ENCODE results near the gene ZDHHC3. TPM values are rescaled to one million over a fixed set of nuclear protein-coding genes. Genes with fewer than 3 reads are reported as not detected.

ZDHHC3 gene
- polyA plus RNA-seq, result 10 to 100 TPM; 43.5 to 65.3 (median 46.9) TPM

DNA sequence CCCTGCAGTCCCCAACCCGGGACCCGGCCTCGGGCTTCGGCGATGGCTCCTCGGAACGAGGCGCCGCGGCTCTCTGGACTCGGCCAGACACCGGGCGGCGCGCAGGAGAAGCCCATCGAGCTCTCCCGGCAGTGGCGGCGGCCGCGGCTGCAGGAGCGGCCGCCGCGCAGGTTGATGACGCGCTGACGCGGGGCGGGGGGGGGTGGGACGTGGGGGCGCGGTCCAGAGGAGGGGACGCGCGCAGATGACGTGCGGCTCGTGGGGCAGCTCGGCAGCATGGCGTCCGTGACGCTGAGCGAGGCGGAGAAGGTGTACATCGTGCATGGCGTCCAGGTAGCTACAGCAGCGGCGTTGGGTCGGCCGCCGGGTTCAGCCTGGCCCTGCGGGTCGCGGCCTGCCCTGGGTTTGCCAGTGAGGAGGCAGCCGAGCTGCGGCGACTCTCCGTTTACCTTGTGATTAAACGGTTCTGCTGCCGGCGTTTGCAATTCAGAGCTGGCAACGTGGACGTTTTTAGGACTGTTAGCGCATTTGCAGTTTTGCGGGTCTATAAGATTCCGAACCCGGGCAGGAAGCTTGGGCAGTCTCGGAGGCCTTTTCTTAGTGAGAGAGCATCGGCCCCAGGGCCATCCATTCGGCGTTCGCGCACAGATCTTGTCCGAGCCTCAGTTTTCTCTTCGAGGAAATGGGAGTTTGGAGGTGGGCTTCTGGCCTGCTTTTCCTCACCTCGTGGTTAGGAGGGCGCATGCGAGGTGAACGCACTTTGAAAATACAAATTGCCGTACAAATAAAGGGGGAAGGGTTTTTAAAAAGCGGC, at the start of gene ZDHHC3, which contains the start of gene EXOSC7:
ZDHHC3 (minus strand) TSS at position 173 of the 814 bp plus-strand sequence. CDS start 16,738 bp downstream, outside the sequence.
EXOSC7 (plus strand) TSS at position 243 of the 814 bp plus-strand sequence; CDS start at position 277, 34 bp downstream.
- peak within 1 kb of the TSS; percentile 84 to 97 (median 94) for H3K4me3 Mint-ChIP-seq
- peak; percentile 81 to 84 (median 83) for DNase-seq
- peak within 1 kb of the TSS; percentile 88 to 98 (median 94) for H3K27ac Mint-ChIP-seq
- no peaks in the 10 kb centered on the region for H3K9me3 Mint-ChIP-seq
- peaks cover 62 to 83% of the 10 kb centered on the region in 2 donors for H3K4me1 Mint-ChIP-seq
- H3K27me3 Mint-ChIP-seq (ENCODE audit: low read depth in 3 of 3), result peaks cover 9 to 21% (median 11%) of the 10 kb centered on the region in 3 donors
- peaks cover 0 to 7% (median 0%) of the 10 kb centered on the region in 3 donors for H3K36me3 Mint-ChIP-seq

DNA sequence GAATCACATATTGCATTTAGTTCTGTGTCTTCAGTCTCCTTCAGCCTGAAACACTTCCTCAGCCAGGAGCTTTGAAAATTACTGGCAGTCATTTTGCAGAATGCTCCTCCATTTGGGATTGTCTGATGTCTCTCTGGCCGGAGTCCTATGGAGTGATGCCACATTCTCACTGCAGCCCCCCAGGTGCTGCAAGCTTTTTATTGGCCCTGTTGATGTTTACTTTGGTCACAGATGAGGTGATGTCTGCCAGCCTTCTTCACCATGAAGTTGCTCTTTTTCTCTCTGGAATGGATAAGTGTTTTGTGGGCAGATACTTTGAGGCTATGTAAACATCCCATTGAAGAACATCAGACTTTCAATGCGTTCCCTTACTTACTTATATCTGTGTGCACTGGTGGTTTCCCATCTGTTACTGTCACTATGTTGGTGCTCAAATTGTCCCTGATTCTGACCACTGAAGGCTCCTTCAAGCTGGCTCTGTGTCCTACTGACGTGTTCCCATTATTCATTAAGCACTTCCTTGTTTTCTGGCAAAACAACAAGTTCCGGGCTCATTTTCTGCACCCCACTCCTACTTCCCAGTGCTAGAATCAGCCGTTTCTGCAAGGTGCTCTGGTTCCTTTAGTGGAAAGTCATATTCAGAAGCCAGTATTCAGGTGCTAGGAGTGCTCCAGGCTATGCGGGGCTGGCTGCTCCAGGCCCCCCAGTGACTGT, 48.7 kb upstream of the ZDHHC3 start:
- no peak overlapping the region for H3K27ac Mint-ChIP-seq
- peaks cover 0 to 7% (median 7%) of the 10 kb centered on the region in 3 donors for H3K27me3 Mint-ChIP-seq (ENCODE audit: low read depth in 3 of 3)
- no peaks in the 10 kb centered on the region for H3K9me3 Mint-ChIP-seq
- no peak overlapping the region for H3K4me3 Mint-ChIP-seq
- H3K4me1 Mint-ChIP-seq, result peaks cover 13 to 23% of the 10 kb centered on the region in 2 donors
- no peaks in the 10 kb centered on the region for H3K36me3 Mint-ChIP-seq
- DNase-seq, result no peak

DNA sequence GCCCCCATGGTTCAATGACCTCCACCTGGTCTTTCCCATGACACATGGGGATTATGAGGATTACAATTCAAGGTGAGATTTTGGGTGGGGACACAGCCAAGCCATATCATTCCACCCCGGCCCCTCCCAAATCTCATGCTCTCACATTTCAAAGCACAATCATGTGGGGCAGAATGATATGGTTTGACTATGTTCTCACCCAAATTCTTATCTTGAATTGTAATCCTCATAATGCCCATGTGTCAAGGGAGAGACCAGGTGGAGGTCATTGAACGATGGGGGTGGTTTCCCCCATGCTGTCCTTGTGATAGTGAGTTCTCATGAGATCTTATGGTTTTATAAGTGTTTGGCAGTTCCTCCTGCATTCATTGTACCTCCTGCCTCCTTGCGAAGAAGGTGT, 47.7 kb upstream of the ZDHHC3 start:
- peaks cover 13 to 25% of the 10 kb centered on the region in 2 donors for H3K4me1 Mint-ChIP-seq
- no peak overlapping the region for H3K27ac Mint-ChIP-seq
- no peaks in the 10 kb centered on the region for H3K9me3 Mint-ChIP-seq
- H3K4me3 Mint-ChIP-seq, result no peak overlapping the region
- H3K36me3 Mint-ChIP-seq, result no peaks in the 10 kb centered on the region
- no peak for DNase-seq
- peaks cover 0 to 5% (median 4%) of the 10 kb centered on the region in 3 donors for H3K27me3 Mint-ChIP-seq (ENCODE audit: low read depth in 3 of 3)

DNA sequence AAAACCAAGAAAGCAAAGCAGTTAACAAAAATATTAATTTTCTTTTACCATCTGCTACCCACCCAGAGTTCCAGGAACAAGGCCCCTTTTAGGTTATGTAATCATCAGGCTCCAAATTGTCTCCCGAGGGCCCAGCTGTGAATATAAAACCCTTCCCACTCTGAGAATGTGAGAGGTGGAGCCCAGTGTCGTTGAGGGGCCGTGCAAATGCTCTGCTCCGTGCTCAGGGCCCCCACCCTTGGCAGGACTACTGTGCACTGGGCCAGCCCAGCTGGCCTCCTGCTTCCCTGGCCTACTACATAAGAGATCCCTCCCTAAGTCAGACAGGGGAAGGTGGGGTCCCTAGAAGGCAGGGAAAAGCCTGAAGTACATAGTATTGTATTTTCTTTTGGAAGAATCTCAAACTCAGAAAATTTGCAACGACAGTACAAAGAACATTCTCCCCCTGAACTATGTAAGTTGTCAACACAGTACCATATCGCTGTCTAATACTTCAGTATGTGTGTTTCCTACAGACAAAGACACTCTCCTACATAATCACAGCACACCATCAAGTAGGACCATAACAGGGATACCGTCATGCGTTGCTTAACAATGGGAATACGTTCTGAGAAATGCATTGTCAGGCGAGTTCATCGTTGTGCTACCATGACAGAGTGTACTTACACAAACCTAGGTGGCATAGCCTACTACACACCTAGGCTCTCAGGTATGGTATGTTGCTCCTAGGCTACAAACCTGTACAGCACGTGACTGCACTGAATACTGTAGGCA, 45.7 kb upstream of the ZDHHC3 start:
- no peaks in the 10 kb centered on the region for H3K9me3 Mint-ChIP-seq
- DNase-seq, result no peak
- H3K36me3 Mint-ChIP-seq, result peaks cover 0 to 6% (median 0%) of the 10 kb centered on the region in 3 donors
- H3K27me3 Mint-ChIP-seq (ENCODE audit: low read depth in 3 of 3), result peaks cover 0 to 5% (median 4%) of the 10 kb centered on the region in 3 donors
- no peak overlapping the region for H3K4me3 Mint-ChIP-seq
- no peak overlapping the region for H3K27ac Mint-ChIP-seq
- H3K4me1 Mint-ChIP-seq, result peaks cover 13 to 32% of the 10 kb centered on the region in 2 donors

- Mint-ChIP-seq H3K4me3 (no peak overlapping the region), H3K27ac (no peak overlapping the region), H3K27me3 (ENCODE audit: low read depth in 3 of 3) (peaks cover 0 to 4% (median 4%) of the 10 kb centered on the region in 3 donors), H3K9me3 (no peaks in the 10 kb centered on the region), H3K4me1 (peaks cover 8 to 24% of the 10 kb centered on the region in 2 donors), H3K36me3 (peaks cover 0 to 6% (median 0%) of the 10 kb centered on the region in 3 donors)
- DNase-seq, result no peak
Measured at GRCh38 chr3:45020534-45020933, 44.6 kb upstream of the ZDHHC3 start.

- peaks cover 3 to 19% (median 5%) of the 10 kb centered on the region in 3 donors for H3K36me3 Mint-ChIP-seq
- peaks cover 3 to 24% of the 10 kb centered on the region in 2 donors for H3K4me1 Mint-ChIP-seq
- H3K27me3 Mint-ChIP-seq (ENCODE audit: low read depth in 3 of 3), result peaks cover 0 to 2% (median 0%) of the 10 kb centered on the region in 3 donors
- no peak overlapping the region for H3K4me3 Mint-ChIP-seq
- no peak for DNase-seq
- H3K9me3 Mint-ChIP-seq, result no peaks in the 10 kb centered on the region
- peak overlapping the region in 2 of 6 donors; percentile 1 to 22 for H3K27ac Mint-ChIP-seq
Measured at GRCh38 chr3:45017821-45018220, 41.8 kb upstream of the ZDHHC3 start.

DNA sequence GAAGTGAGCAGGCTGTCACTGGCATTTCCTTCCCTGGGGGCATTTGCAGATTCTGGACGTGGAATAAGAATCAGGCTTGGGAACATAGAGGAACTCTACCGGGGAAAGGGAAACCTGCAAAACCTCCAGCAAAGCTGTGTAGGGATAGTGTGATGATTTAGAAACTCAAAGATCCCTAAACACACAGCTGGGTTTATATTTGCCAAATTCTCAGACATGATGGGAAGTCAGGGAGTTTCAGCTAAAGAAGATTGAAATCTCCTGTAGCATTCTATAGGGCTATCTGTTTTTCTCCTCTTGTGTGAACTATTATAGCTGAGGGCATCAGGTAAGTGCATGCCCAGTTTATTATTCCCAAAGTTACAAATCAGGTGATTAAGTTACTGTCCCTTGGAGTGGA, 40.9 kb upstream of the ZDHHC3 start:
- peaks cover 3 to 24% of the 10 kb centered on the region in 2 donors for H3K4me1 Mint-ChIP-seq
- peaks cover 0 to 2% (median 0%) of the 10 kb centered on the region in 3 donors for H3K27me3 Mint-ChIP-seq (ENCODE audit: low read depth in 3 of 3)
- no peak overlapping the region for H3K27ac Mint-ChIP-seq
- H3K4me3 Mint-ChIP-seq, result no peak overlapping the region
- no peak for DNase-seq
- H3K9me3 Mint-ChIP-seq, result no peaks in the 10 kb centered on the region
- H3K36me3 Mint-ChIP-seq, result peaks cover 6 to 25% (median 8%) of the 10 kb centered on the region in 3 donors

GRCh38 chr3:45012577-45012976, 36.6 kb upstream of the ZDHHC3 start:
- Mint-ChIP-seq H3K4me3 (no peak overlapping the region), H3K36me3 (peaks cover 22 to 39% (median 23%) of the 10 kb centered on the region in 3 donors), H3K9me3 (no peaks in the 10 kb centered on the region), H3K27ac (no peak overlapping the region), H3K27me3 (ENCODE audit: low read depth in 3 of 3) (peaks cover 0 to 2% (median 0%) of the 10 kb centered on the region in 3 donors), H3K4me1 (peaks cover 0 to 3% of the 10 kb centered on the region in 2 donors)
- DNase-seq, result no peak

DNA sequence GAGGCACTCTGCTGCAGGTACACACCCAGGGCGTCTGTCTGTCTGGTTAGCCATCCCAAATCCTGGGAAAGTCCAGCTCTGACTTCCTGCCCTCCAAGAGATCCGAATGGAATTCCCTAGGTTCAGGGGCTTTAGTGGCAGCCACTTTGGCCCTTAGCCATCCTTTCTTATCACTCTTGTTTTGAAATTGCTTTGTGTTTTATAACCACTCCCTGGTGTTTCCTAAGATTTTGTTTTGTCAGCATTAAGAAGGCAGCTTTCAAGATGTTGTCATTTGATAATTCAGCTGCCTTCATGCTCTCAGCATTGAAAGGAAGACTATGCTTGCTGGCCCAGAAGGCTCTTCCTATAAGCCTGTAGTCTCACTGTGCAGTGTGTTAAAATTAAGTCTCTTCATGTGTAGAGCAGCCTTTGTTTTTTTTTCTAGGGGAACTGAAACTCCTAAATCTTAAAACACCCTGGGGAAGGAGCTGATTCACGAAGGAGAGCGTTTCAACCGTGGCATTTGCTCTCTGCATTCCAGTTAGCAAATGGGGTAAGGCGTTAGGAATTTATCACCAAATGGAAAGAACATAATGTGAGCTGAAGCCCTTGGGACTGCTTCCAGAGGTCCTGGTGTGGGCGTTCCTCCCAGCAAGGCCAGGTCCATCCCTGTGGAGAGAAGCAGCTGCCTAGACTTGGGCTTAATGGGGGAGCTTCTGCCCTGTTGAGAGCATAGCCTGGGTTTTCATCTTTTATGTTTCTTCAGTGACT, 36.0 kb upstream of the ZDHHC3 start:
- Mint-ChIP-seq H3K27me3 (ENCODE audit: low read depth in 3 of 3) (peaks cover 0 to 4% (median 0%) of the 10 kb centered on the region in 3 donors), H3K4me3 (no peak overlapping the region), H3K27ac (peak overlapping the region in 1 of 6 donors; percentile 10), H3K36me3 (peaks cover 22 to 39% (median 25%) of the 10 kb centered on the region in 3 donors), H3K9me3 (no peaks in the 10 kb centered on the region), H3K4me1 (peaks cover 3 to 6% of the 10 kb centered on the region in 2 donors)
- no peak for DNase-seq

DNA sequence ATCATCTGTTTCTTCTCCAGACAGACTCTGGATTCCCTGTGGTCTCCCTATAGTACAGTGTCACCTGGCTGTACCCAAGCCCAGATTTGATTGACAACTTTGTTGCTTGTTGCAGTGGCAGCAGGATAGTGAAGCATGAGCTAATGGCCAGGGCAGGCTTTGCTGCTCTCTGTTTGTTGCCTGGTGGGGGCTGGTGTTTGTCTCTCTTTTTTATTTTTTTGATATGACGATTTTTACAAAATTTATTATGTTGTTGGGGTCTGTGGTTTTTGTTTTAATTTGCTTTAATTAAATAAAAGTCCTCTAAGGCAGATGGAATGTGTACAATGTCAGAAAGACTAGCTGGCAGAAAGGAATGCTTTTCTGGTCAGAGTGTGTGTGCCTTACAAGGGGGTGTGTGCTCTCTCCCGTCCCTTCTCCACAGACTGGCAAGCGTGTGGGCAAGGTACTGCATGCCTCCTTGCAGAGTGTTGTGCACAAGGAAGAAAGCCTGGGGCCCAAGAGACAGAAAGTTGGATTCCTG, 34.9 kb upstream of the ZDHHC3 start:
- no peaks in the 10 kb centered on the region for H3K9me3 Mint-ChIP-seq
- H3K4me1 Mint-ChIP-seq, result peaks cover 7 to 8% of the 10 kb centered on the region in 2 donors
- peaks cover 0 to 4% (median under 1%) of the 10 kb centered on the region in 3 donors for H3K27me3 Mint-ChIP-seq (ENCODE audit: low read depth in 3 of 3)
- no peak for DNase-seq
- no peak overlapping the region for H3K27ac Mint-ChIP-seq
- H3K36me3 Mint-ChIP-seq, result peaks cover 22 to 39% (median 27%) of the 10 kb centered on the region in 3 donors
- H3K4me3 Mint-ChIP-seq, result no peak overlapping the region

- Mint-ChIP-seq H3K27ac (peak overlapping the region in 1 of 6 donors; percentile 9), H3K36me3 (peaks cover 29 to 43% (median 34%) of the 10 kb centered on the region in 3 donors), H3K27me3 (ENCODE audit: low read depth in 3 of 3) (peaks cover 0 to 4% (median 2%) of the 10 kb centered on the region in 3 donors), H3K9me3 (no peaks in the 10 kb centered on the region), H3K4me3 (no peak overlapping the region), H3K4me1 (peaks cover 17 to 18% of the 10 kb centered on the region in 2 donors)
- DNase-seq, result no peak
Measured at GRCh38 chr3:45009868-45010267, 33.9 kb upstream of the ZDHHC3 start.

DNA sequence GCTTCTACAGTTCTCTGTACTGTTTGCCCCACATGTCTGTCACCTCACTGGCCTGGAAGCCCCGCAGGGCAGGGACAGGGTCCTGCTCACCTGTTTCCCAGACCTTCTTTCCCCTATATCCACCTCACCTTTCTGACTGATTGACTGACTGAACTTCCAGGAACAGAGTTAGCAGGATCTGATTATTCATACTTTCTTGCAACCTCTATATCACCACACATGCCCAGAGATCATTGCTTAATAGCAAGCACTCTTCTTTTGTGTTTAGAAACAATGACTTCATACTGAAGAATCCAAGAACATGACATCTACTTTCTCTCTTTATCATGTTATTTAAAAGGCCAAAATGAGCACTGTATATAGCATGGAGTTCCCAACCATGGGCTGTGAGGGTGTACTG, 32.1 kb upstream of the ZDHHC3 start:
- H3K27me3 Mint-ChIP-seq (ENCODE audit: low read depth in 3 of 3), result peaks cover 0 to 2% (median 2%) of the 10 kb centered on the region in 3 donors
- peaks cover 26 to 31% of the 10 kb centered on the region in 2 donors for H3K4me1 Mint-ChIP-seq
- H3K27ac Mint-ChIP-seq, result peak overlapping the region in 1 of 6 donors; percentile 42
- no peak overlapping the region for H3K4me3 Mint-ChIP-seq
- DNase-seq, result no peak
- no peaks in the 10 kb centered on the region for H3K9me3 Mint-ChIP-seq
- peaks cover 28 to 52% (median 32%) of the 10 kb centered on the region in 3 donors for H3K36me3 Mint-ChIP-seq

Data from immature natural killer cell (primary cell).